ENCODE measurements around the gene MAP3K14. TPM values are rescaled to one million over a fixed set of nuclear protein-coding genes. Genes with fewer than 3 reads are reported as not detected.

The MAP3K14 gene
- total and polyA plus RNA-seq, 9 donors: 2.4 to 19.8 (median 10.7) TPM

DNA sequence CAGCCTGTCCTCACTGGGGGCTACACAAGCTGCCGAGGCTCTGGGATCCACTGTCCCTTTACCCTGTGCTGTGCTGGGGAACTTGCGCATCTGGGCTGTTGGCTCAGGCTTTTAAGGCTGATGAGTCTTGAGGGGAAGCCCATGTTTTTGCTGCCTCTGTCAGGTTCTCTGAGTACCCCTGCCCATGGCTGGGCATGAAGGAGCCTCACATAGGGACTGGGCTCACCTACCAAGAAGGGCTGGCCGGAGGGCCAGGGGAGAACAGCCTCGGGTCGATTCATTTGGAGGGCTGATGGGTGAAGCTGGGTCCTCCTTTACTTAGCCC lies 80.6 kb downstream of the MAP3K14 start:
- WGBS, 3 donors: 74 to 82% (median 79%) methylated on average over 5 of the region's 5 CpGs
- intact Hi-C loops (cut with DNase I): loop anchor here in 1 of 4 donors (5.0 kb wide), 1 partner anchor 146 kb away; no protein-coding TSS in a partner anchor
- H3K27me3 ChIP-seq: no peaks in the 10 kb centered on the region
- no peak for DNase-seq
- H3K4me1 ChIP-seq (ENCODE audit: insufficient read depth): peaks cover 2% of the 10 kb centered on the region
- H3K9me3 ChIP-seq: no peaks in the 10 kb centered on the region
- TF ChIP-seq EP300 (IDR thresholded peaks at IDR 0.05) (no peak), POLR2A (IDR thresholded peaks at IDR 0.05) (no peak)
- TF ChIP-seq, protein P1, sequence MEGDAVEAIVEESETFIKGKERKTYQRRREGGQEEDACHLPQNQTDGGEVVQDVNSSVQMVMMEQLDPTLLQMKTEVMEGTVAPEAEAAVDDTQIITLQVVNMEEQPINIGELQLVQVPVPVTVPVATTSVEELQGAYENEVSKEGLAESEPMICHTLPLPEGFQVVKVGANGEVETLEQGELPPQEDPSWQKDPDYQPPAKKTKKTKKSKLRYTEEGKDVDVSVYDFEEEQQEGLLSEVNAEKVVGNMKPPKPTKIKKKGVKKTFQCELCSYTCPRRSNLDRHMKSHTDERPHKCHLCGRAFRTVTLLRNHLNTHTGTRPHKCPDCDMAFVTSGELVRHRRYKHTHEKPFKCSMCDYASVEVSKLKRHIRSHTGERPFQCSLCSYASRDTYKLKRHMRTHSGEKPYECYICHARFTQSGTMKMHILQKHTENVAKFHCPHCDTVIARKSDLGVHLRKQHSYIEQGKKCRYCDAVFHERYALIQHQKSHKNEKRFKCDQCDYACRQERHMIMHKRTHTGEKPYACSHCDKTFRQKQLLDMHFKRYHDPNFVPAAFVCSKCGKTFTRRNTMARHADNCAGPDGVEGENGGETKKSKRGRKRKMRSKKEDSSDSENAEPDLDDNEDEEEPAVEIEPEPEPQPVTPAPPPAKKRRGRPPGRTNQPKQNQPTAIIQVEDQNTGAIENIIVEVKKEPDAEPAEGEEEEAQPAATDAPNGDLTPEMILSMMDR (IDR thresholded peaks at IDR 0.05): no peak
- no peak overlapping the region for H3K4me3 ChIP-seq
- no peak overlapping the region for H3K27ac ChIP-seq
- H3K36me3 ChIP-seq: no peaks in the 10 kb centered on the region

DNA sequence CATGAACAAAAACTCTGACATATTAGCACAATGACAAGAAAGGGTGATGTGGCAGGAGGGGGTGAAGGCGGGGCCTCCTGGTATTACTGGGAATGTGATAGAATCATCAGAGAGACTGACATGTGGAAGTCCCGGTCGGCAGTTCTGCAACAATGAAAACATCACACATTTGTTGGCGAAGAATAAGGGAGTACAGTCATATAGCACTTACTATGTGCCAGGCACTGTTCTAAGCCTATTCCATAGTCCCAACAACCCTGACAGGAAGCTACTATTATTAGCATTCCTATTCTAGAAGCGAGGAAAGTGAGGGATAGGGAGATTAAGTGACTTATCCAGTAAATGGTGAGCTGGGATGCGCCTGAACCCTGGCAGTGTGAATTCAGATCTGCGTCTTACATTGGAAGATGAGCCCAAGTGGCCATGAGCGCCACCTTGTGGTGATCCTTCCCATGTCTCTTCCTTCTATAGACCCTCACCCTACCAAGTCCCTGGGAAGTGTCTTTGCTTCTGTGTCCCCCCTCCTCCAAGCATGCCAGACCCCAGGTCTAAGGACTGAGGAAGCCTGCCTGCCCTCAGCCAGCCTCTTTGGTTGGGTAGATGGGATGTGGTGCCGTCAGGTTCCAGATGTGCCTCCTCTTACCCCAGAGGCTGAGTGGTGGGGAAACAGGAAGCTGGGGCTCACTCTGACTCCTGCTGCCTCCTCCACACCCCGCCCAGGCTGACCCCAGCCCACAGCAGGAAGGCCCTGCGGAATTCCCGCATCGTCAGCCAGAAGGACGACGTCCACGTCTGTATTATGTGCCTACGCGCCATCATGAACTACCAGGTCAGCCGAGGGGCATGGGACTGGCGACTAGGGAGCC lies 81.2 kb downstream of the MAP3K14 start:
- TF ChIP-seq EP300 (IDR thresholded peaks at IDR 0.05): no peak
- TF ChIP-seq, protein P1 (IDR thresholded peaks at IDR 0.05): peak in 1 of 3 donors; percentile 30
- 36 to 47% (median 39%) methylated on average over 20 of the region's 20 CpGs for WGBS, 3 donors

DNA sequence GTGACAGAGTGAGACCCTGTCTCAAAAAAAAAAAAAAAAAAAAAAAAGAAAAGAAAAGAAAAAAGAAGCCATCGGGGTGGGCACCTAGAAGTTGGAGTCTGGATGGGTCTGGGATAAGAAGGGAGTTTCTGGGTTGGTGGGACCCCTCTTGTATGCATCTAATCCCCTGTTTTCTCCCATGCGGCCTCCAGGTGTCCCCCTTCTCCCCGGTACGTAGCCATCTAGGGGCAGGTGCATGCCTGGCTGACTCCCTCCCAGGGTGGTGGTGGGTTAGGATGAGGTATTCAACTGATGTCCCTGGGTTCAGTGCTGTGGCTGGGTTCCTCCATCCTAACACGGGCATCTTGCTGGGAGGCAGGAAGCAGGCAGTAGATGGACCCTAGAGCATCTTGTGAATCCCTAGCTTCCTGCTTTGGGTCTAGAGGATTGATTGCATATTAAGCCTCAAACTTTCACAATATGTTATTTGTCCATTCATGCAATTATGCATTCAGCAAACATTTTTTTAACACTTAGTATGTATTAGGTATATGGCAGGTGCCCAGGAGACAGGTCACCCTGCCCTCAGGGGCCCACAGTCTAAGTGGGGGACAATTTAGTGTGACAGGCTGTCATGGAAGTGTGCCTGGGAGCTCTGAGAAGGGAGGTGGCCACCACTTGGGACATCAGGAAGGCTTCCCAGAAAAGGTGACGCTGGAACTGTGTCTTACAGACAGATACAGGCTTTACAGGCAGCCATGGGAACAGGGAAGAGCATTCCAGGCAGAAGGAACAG lies 82.0 kb downstream of the MAP3K14 start:
- Histone ChIP-seq H3K27me3 (no peaks in the 10 kb centered on the region), H3K9me3 (no peaks in the 10 kb centered on the region), H3K27ac (no peak overlapping the region), H3K4me3 (no peak overlapping the region), H3K4me1 (ENCODE audit: insufficient read depth) (no peaks in the 10 kb centered on the region), H3K36me3 (no peaks in the 10 kb centered on the region)
- TF ChIP-seq, protein P1 (IDR thresholded peaks at IDR 0.05): no peak
- TF ChIP-seq POLR2A (IDR thresholded peaks at IDR 0.05): no peak
- no peak for TF ChIP-seq EP300 (IDR thresholded peaks at IDR 0.05)
- intact Hi-C loops (cut with DNase I): loop anchor here in 1 of 4 donors (5.0 kb wide), 1 partner anchor 147 kb away; no protein-coding TSS in a partner anchor
- no peak for DNase-seq
- 11 to 27% (median 15%) methylated on average over 6 of the region's 6 CpGs for WGBS, 3 donors

More for the DNA sequence above, 81.2 kb downstream of the MAP3K14 start:
- no peaks in the 10 kb centered on the region for H3K9me3 ChIP-seq
- intact Hi-C loops (cut with DNase I): loop anchor here in 1 of 4 donors (5.0 kb wide), 1 partner anchor 147 kb away; no protein-coding TSS in a partner anchor
- no peaks in the 10 kb centered on the region for H3K4me1 ChIP-seq (ENCODE audit: insufficient read depth)
- H3K27ac ChIP-seq: no peak overlapping the region
- no peaks in the 10 kb centered on the region for H3K27me3 ChIP-seq
- no peaks in the 10 kb centered on the region for H3K36me3 ChIP-seq
- no peak overlapping the region for H3K4me3 ChIP-seq
- peak; percentile 37 to 75 (median 68) for DNase-seq

DNA sequence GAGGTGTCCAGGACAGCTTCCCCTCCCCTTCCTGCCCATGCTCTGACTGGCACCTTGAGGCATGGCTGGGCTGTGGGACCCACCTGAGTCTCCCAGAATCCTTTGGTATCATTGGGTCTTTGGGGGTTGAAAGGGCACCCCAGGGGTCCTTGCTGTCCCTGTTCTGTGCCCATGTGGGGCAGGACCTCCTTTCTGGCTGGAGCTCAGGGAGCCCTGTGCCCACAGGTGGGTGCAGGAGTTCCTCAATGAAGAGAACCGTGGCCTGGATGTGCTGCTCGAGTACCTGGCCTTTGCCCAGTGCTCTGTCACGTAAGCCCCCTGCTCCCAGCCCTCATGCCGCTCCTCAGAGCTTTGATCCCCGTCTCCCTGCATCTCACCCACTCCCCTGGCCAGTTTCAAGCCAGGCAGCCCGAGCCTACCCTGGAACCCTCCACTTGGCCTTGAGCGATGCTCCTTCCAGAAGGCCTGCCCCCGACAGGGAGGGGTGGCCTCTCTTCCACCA lies 83.3 kb downstream of the MAP3K14 start:
- no peak overlapping the region for H3K27ac ChIP-seq
- H3K9me3 ChIP-seq: no peaks in the 10 kb centered on the region
- no peaks in the 10 kb centered on the region for H3K27me3 ChIP-seq
- WGBS, 3 donors: 44 to 50% (median 49%) methylated on average over 8 of the region's 8 CpGs
- no peak for DNase-seq
- H3K4me3 ChIP-seq: no peak overlapping the region
- TF ChIP-seq POLR2A (IDR thresholded peaks at IDR 0.05): no peak
- TF ChIP-seq, protein P1 (IDR thresholded peaks at IDR 0.05): no peak
- TF ChIP-seq EP300 (IDR thresholded peaks at IDR 0.05): no peak
- intact Hi-C loops (cut with DNase I): no loop called here
- H3K4me1 ChIP-seq (ENCODE audit: insufficient read depth): no peaks in the 10 kb centered on the region
- H3K36me3 ChIP-seq: no peaks in the 10 kb centered on the region

Measured in ovary (tissue), 9 donors.